ENCODE measurements around the gene TIAM2. TPM values are rescaled to one million over a fixed set of nuclear protein-coding genes. Genes with fewer than 3 reads are reported as not detected.

The TIAM2 gene
- total and polyA plus RNA-seq, 9 of the 15 experiments (the other 6 are each of a cell fraction or from before 2014, with no cell fraction given): 0.73 to 6.5 (median 4.3) TPM

DNA sequence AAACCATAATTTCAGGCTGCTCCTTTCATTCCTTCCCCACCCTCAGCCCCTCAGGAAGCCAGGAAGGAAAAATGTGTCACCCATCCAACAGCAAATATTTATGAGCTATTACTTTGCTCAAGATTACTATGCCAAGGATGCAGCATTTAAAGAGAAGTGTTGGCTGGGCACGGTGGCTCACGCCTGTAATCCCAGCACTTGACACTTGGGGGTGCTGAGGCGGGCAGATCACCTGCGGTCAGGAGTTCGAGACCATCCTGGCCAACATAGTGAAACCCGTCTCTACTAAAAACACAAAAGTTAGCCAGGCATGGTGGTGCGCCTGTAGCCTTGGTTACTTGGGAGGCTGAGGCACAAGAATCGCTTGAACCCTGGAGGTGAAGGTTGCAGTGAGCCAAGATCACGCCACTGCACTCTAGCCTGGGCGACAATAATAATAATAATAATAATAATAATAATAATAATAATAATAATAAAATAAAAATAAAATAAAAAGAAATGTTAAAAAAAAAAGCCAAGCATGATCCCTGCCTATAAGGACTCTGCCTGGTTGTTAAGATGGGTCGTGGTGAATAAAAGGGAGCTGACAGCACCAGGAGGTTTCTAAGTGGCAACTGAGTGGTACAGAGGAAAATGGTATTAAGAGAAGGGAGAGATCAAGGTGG lies 20.5 kb upstream of the TIAM2 start:
- in situ Hi-C loops (cut with MboI): no loop called here
- no peaks in the 10 kb centered on the region for H3K36me3 ChIP-seq (ENCODE audit: control insufficient read depth, insufficient read depth, low read length)
- no peaks in the 10 kb centered on the region for H3K9me1 ChIP-seq (ENCODE audit: control insufficient read depth, insufficient read depth, low read length)
- H3K4me1 ChIP-seq (replicated peaks in 1 of 2; ENCODE audit: control insufficient read depth in 2 of 2, insufficient read depth in 2 of 2, low read length in 2 of 2): no peaks in the 10 kb centered on the region
- TF ChIP-seq, protein P1, sequence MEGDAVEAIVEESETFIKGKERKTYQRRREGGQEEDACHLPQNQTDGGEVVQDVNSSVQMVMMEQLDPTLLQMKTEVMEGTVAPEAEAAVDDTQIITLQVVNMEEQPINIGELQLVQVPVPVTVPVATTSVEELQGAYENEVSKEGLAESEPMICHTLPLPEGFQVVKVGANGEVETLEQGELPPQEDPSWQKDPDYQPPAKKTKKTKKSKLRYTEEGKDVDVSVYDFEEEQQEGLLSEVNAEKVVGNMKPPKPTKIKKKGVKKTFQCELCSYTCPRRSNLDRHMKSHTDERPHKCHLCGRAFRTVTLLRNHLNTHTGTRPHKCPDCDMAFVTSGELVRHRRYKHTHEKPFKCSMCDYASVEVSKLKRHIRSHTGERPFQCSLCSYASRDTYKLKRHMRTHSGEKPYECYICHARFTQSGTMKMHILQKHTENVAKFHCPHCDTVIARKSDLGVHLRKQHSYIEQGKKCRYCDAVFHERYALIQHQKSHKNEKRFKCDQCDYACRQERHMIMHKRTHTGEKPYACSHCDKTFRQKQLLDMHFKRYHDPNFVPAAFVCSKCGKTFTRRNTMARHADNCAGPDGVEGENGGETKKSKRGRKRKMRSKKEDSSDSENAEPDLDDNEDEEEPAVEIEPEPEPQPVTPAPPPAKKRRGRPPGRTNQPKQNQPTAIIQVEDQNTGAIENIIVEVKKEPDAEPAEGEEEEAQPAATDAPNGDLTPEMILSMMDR (IDR thresholded peaks at IDR 0.05 in 2 of 3, conservative IDR thresholded peaks at IDR 0.05 in 1 of 3; ENCODE audit: insufficient read depth in 2 of 3, low read depth in 1 of 3, low read length in 3 of 3): peak; percentile 25 to 29 (median 27); a peak in 2 of 6 replicates
- TF ChIP-seq CEBPB (tag; IDR thresholded peaks at IDR 0.05) (no peak), NFXL1 (CRISPR knock-in tag; IDR thresholded peaks at IDR 0.05) (no peak), RAD21 (CRISPR knock-in tag; conservative IDR thresholded peaks at IDR 0.05 in 1 of 2, IDR thresholded peaks at IDR 0.05 in 1 of 2) (peak in 1 of 2 experiments; percentile 37; a peak in 2 of 4 replicates)
- TF ChIP-seq, protein P2, sequence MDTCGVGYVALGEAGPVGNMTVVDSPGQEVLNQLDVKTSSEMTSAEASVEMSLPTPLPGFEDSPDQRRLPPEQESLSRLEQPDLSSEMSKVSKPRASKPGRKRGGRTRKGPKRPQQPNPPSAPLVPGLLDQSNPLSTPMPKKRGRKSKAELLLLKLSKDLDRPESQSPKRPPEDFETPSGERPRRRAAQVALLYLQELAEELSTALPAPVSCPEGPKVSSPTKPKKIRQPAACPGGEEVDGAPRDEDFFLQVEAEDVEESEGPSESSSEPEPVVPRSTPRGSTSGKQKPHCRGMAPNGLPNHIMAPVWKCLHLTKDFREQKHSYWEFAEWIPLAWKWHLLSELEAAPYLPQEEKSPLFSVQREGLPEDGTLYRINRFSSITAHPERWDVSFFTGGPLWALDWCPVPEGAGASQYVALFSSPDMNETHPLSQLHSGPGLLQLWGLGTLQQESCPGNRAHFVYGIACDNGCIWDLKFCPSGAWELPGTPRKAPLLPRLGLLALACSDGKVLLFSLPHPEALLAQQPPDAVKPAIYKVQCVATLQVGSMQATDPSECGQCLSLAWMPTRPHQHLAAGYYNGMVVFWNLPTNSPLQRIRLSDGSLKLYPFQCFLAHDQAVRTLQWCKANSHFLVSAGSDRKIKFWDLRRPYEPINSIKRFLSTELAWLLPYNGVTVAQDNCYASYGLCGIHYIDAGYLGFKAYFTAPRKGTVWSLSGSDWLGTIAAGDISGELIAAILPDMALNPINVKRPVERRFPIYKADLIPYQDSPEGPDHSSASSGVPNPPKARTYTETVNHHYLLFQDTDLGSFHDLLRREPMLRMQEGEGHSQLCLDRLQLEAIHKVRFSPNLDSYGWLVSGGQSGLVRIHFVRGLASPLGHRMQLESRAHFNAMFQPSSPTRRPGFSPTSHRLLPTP (IDR thresholded peaks at IDR 0.05; ENCODE audit: borderline replicate concordance, extremely low read depth, insufficient read length): peak; percentile 15
- FAIRE-seq (no peak), DNase-seq (ENCODE audit: extremely low read depth in 1 of 4, low spot score in 3 of 4) (peak in 1 of 4 experiments; percentile 14), ATAC-seq (no peak)
- no TSS peak for BruUV-seq (replicated peaks)
- no peaks in the 10 kb centered on the region for H4K20me1 ChIP-seq (replicated peaks; ENCODE audit: control insufficient read depth, insufficient read depth, low read length)
- no peak overlapping the region for H3K9ac ChIP-seq (ENCODE audit: insufficient read depth in 1 of 2, low read depth in 2 of 2, low read length in 2 of 2)
- WGBS (ENCODE audit: insufficient coverage, low coverage, missing lambda C conversion rate): 5% methylated on average over 11 of the region's 11 CpGs
- H3K9me3 ChIP-seq (replicated peaks; ENCODE audit: control insufficient read depth, insufficient read depth, low read depth, low read length): no peaks in the 10 kb centered on the region
- intact Hi-C loops (cut with micrococcal nuclease): no loop called here
- no peaks in the 10 kb centered on the region for H3K79me2 ChIP-seq (ENCODE audit: control insufficient read depth, insufficient read depth, low read length)
- H3K4me2 ChIP-seq (ENCODE audit: insufficient read depth, low read length): no peak overlapping the region
- H3K27me3 ChIP-seq (ENCODE audit: control insufficient read depth in 2 of 2, insufficient read depth in 2 of 2, low read length in 2 of 2): peaks cover 4 to 15% of the 10 kb centered on the region in 2 experiments; a peak in 4 of 5 replicates
- ChIA-PET POLR2A (no interaction called here), CTCF (ENCODE audit: low intra/inter-chr PET ratio) (no interaction called here)
- H2AFZ ChIP-seq (ENCODE audit: low read depth, low read length): no peak overlapping the region
- H3K27ac ChIP-seq (ENCODE audit: extremely low read depth, low read depth, low read length): no peak overlapping the region
- H3K4me3 ChIP-seq: no peak overlapping the region

Measured in K562 (cell line).